Esophagus squamous epithelium (tissue), 5 donors: ENCODE results near the gene SCN2A. TPM values are rescaled to one million over a fixed set of nuclear protein-coding genes. Genes with fewer than 3 reads are reported as not detected.

Source experiments
- DNase-seq: peaks from one replicate; lab custom pipeline; 2025; lab: John Stamatoyannopoulos, UW
- H3K27ac ChIP-seq, 4 donors: fragments of 200-600 bp; sonication (generic); one replicate each; pipeline ENCODE4 v1.5.1; 2016 to 2019; ENCODE audit warnings: mild to moderate bottlenecking in 1 of 4
- H3K27me3 ChIP-seq, 4 donors: fragments of 200-600 bp; sonication (generic); 1 replicate in 3 of 4; 2 replicates in 1 of 4; pipeline versions ENCODE4 v1.5.1 to v1.6.0; 2017 to 2021; ENCODE audit warnings: antibody characterized with exemption in 1 of 4
- H3K36me3 ChIP-seq, 3 donors: fragments of 200-600 bp; sonication (generic); one replicate each; pipeline ENCODE4 v1.5.1; 2016 to 2019
- H3K4me1 ChIP-seq, 3 donors: fragments of 200-600 bp; sonication (generic); one replicate each; pipeline ENCODE4 v1.5.1; 2017 to 2019
- H3K4me3 ChIP-seq, 4 donors: fragments of 200-600 bp; sonication (generic); 1 replicate in 3 of 4; 2 replicates in 1 of 4; pipeline ENCODE4 v1.5.1; 2016 to 2019; ENCODE audit warnings: mild to moderate bottlenecking in 2 of 4, moderate library complexity in 1 of 4
- H3K9me3 ChIP-seq, 3 donors: fragments of 200-600 bp; sonication (generic); one replicate each; pipeline ENCODE4 v1.5.1; 2016 to 2019
- POLR2A ChIP-seq, 4 donors: fragments of 450-650 bp; IDR thresholded peaks; one replicate each; pipeline ENCODE4 v1.6.1; 2017; ENCODE audit warnings: antibody characterized with exemption in 4 of 4, mild to moderate bottlenecking in 4 of 4, moderate library complexity in 3 of 4
- WGBS, 2 donors: methylation state at CpG; one replicate each; pipeline ENCODE4 v1.1.5; 2018; 5-methylcytosine and 5-hydroxymethylcytosine counted together
- intact Hi-C: fragments of 100-400 bp; cut with DNase I; formaldehyde crosslinking; loops from one replicate; pipeline ENCODE4 v1.15.0; 2022
- total RNA-seq, 4 donors: library from RNA; depleted of rRNA; stranded (reverse); fragments of >200 nt; gene quantifications; one replicate each; pipeline ENCODE4 v1.1.0, GENCODE V29; 2016
- TF ChIP-seq, protein P1 (sequence below), 6 experiments: fragments of 450-650 bp in 4 of 6; fragments of 200-600 bp in 2 of 6; sonication (generic) in 2 of 6; IDR thresholded peaks; one replicate each; pipeline ENCODE4 v1.5.1; 2016 to 2019; ENCODE audit warnings: antibody characterized with exemption in 6 of 6, mild to moderate bottlenecking in 4 of 6, moderate library complexity in 4 of 6
- donor health status: DM: yes; HTN: yes; CAD: no.

SCN2A gene
- total RNA-seq, 4 donors from 2014 or later: 0.21 TPM; not detected in 3

DNA sequence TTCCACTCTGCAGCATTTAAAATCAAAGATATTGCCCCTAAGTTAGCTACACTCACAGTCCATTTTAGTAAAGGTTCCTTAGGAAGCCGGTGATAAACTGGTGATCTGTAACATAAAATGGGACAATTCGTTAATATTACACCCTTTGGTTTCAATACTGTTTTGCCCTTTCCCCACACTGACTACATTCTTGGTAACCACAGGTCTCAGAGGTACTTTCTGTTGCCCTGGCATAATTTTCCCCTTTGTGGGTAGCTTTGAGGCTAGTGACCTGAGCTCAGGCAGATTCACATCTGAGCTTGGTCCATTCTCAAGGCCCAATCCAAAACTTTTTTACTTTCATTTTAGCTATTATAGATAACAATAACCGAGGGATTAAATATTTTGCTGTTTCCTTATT is 197.3 kb downstream of the SCN2A start:
- Histone ChIP-seq H3K9me3 (no peaks in the 10 kb centered on the region), H3K4me1 (no peaks in the 10 kb centered on the region), H3K27me3 (no peaks in the 10 kb centered on the region), H3K27ac (no peak overlapping the region), H3K4me3 (no peak overlapping the region), H3K36me3 (no peaks in the 10 kb centered on the region)
- intact Hi-C loops: no loop called here
- TF ChIP-seq POLR2A (IDR thresholded peaks at IDR 0.05): no peak
- TF ChIP-seq, protein P1, sequence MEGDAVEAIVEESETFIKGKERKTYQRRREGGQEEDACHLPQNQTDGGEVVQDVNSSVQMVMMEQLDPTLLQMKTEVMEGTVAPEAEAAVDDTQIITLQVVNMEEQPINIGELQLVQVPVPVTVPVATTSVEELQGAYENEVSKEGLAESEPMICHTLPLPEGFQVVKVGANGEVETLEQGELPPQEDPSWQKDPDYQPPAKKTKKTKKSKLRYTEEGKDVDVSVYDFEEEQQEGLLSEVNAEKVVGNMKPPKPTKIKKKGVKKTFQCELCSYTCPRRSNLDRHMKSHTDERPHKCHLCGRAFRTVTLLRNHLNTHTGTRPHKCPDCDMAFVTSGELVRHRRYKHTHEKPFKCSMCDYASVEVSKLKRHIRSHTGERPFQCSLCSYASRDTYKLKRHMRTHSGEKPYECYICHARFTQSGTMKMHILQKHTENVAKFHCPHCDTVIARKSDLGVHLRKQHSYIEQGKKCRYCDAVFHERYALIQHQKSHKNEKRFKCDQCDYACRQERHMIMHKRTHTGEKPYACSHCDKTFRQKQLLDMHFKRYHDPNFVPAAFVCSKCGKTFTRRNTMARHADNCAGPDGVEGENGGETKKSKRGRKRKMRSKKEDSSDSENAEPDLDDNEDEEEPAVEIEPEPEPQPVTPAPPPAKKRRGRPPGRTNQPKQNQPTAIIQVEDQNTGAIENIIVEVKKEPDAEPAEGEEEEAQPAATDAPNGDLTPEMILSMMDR (IDR thresholded peaks at IDR 0.05): no peak
- 77% methylated on average over 3 of the region's 3 CpGs for WGBS, 2 donors
- DNase-seq: no peak

- no peaks in the 10 kb centered on the region for H3K27me3 ChIP-seq
- no peak overlapping the region for H3K27ac ChIP-seq
- no peaks in the 10 kb centered on the region for H3K4me1 ChIP-seq
- no peak overlapping the region for H3K4me3 ChIP-seq
- no peaks in the 10 kb centered on the region for H3K9me3 ChIP-seq
- no peak for DNase-seq
- intact Hi-C loops: no loop called here
- H3K36me3 ChIP-seq: no peaks in the 10 kb centered on the region
- no peak for TF ChIP-seq POLR2A (IDR thresholded peaks at IDR 0.05)
- TF ChIP-seq, protein P1 (IDR thresholded peaks at IDR 0.05): no peak
- 7 to 27% methylated on average over 1 of the region's 1 CpG for WGBS, 2 donors
Observed at GRCh38 chr2:165440367-165440766, 201.2 kb downstream of the SCN2A start.

Other genes with a start within 250 kb of the SCN2A start
- under 1 TPM; 0.08 to 0.83 (median 0.45) TPM for gene SCN3A, start 35.4 kb upstream of the SCN2A start, total RNA-seq
- 1 to 10 TPM in 1 of 4 donors, under 1 TPM in 3; 0.57 to 1.5 (median 0.81) TPM for gene CSRNP3, start 230.3 kb downstream of the SCN2A start, total RNA-seq